ENCODE data around the gene NPDC1. TPM values are rescaled to one million over a fixed set of nuclear protein-coding genes. Genes with fewer than 3 reads are reported as not detected.
A peak's percentile ranks its signal among the peaks of the same experiment; 100 is the strongest.

Gene NPDC1
- total RNA-seq, 2 experiments from 2014 or later: 15.3 to 16.0 TPM

GRCh38 chr9:136997830-136998234, 48.1 kb downstream of the NPDC1 start:
- peaks cover 39% of the 10 kb centered on the region for H3K4me1 Mint-ChIP-seq (ENCODE audit: low read depth)
- Histone ChIP-seq H3K4me3 (ENCODE audit: low read length) (peak overlapping the region; percentile 10), H3K9me3 (ENCODE audit: control insufficient read depth in 1 of 2, insufficient read depth in 1 of 2, low read length in 2 of 2) (no peaks in the 10 kb centered on the region), H3K4me1 (ENCODE audit: insufficient read depth, low read length) (peaks cover 77% of the 10 kb centered on the region), H3K27me3 (ENCODE audit: control insufficient read depth in 1 of 2, insufficient read depth in 2 of 2, low read length in 2 of 2) (peaks cover 0 to 4% of the 10 kb centered on the region in 2 experiments), H3K27ac (ENCODE audit: low read depth in 1 of 2, low read length in 2 of 2) (peak overlapping the region in 1 of 2 donors; percentile 15), H3K36me3 (ENCODE audit: insufficient read depth, low read length) (peaks cover 10% of the 10 kb centered on the region)
- DNase-seq (peak in 6 of 14 experiments; percentile 20 to 85 (median 50)), ATAC-seq (ENCODE audit: poor library complexity) (peak; percentile 16)
- intact Hi-C loops (cut with DNase I, micrococcal nuclease): no loop called here
- H3K4me3 Mint-ChIP-seq: peak overlapping the region; percentile 70
- TF ChIP-seq CTCF (IDR thresholded peaks at IDR 0.05): no peak
- H3K27ac Mint-ChIP-seq: peak overlapping the region; percentile 87
- H3K27me3 Mint-ChIP-seq: peaks cover 10% of the 10 kb centered on the region
- CTCF ChIA-PET: no interaction called here
- no peaks in the 10 kb centered on the region for H3K9me3 Mint-ChIP-seq
- H3K36me3 Mint-ChIP-seq (ENCODE audit: low read depth): peaks cover 8% of the 10 kb centered on the region
- POLR2A ChIA-PET: no interaction called here

- Mint-ChIP-seq H3K9me3 (no peaks in the 10 kb centered on the region), H3K4me1 (ENCODE audit: low read depth) (peaks cover 42% of the 10 kb centered on the region), H3K4me3 (peak overlapping the region; percentile 70), H3K27ac (peak overlapping the region; percentile 87), H3K27me3 (peaks cover 10% of the 10 kb centered on the region), H3K36me3 (ENCODE audit: low read depth) (peaks cover 8% of the 10 kb centered on the region)
- H3K9me3 ChIP-seq (ENCODE audit: control insufficient read depth in 1 of 2, insufficient read depth in 1 of 2, low read length in 2 of 2): no peaks in the 10 kb centered on the region
- POLR2A ChIA-PET: interaction anchor here (1.0 kb wide), 1 partner anchor 244 kb away, joined by 3 read pairs; the partner anchor contains the start of gene TUBB4B
- no peak for ATAC-seq (ENCODE audit: poor library complexity)
- TF ChIP-seq CTCF (IDR thresholded peaks at IDR 0.05): no peak
- intact Hi-C loops (cut with DNase I, micrococcal nuclease): no loop called here
- peak overlapping the region; percentile 10 for H3K4me3 ChIP-seq (ENCODE audit: low read length)
- H3K27me3 ChIP-seq (ENCODE audit: control insufficient read depth in 1 of 2, insufficient read depth in 2 of 2, low read length in 2 of 2): peaks cover 0 to 4% of the 10 kb centered on the region in 2 experiments
- DNase-seq: peak in 1 of 14 experiments; percentile 53
- CTCF ChIA-PET: interaction anchor here (1.8 kb wide), 1 partner anchor 38 kb away, joined by 9 read pairs; no protein-coding TSS in a partner anchor
- peak overlapping the region in 1 of 2 donors; percentile 15 for H3K27ac ChIP-seq (ENCODE audit: low read depth in 1 of 2, low read length in 2 of 2)
- H3K4me1 ChIP-seq (ENCODE audit: insufficient read depth, low read length): peaks cover 81% of the 10 kb centered on the region
- H3K36me3 ChIP-seq (ENCODE audit: insufficient read depth, low read length): peaks cover 10% of the 10 kb centered on the region
Measured at GRCh38 chr9:136997371-136997770, 48.6 kb downstream of the NPDC1 start.

GRCh38 chr9:136996361-136997292, 49.4 kb downstream of the NPDC1 start, which contains the start of gene CLIC3:
Gene CLIC3 (minus strand): TSS chr9:136996568. CDS start chr9:136996543, 25 bp downstream.
- peak within 1 kb of the TSS; percentile 87 for H3K27ac Mint-ChIP-seq
- DNase-seq (peak; percentile 19 to 83 (median 56)), ATAC-seq (ENCODE audit: poor library complexity) (peak; percentile 14)
- H3K4me3 Mint-ChIP-seq: peak within 1 kb of the TSS; percentile 62
- peaks cover 10% of the 10 kb centered on the region for H3K27me3 Mint-ChIP-seq
- CTCF ChIA-PET: interaction anchor here (1.1 to 1.8 kb wide), 4 partner anchors 32 to 155 kb away, joined by 3 to 9 read pairs (median 6); partner anchors contain the start of genes AJM1 and FBXW5
- H3K9me3 Mint-ChIP-seq: no peaks in the 10 kb centered on the region
- intact Hi-C loops (cut with DNase I, micrococcal nuclease): no loop called here
- Histone ChIP-seq H3K4me3 (ENCODE audit: low read length) (peak within 1 kb of the TSS; percentile 41), H3K27me3 (ENCODE audit: control insufficient read depth in 1 of 2, insufficient read depth in 2 of 2, low read length in 2 of 2) (peaks cover 0 to 4% of the 10 kb centered on the region in 2 experiments), H3K4me1 (ENCODE audit: insufficient read depth, low read length) (peaks cover 83% of the 10 kb centered on the region), H3K27ac (ENCODE audit: low read depth in 1 of 2, low read length in 2 of 2) (peak within 1 kb of the TSS in 1 of 2 donors; percentile 40), H3K9me3 (ENCODE audit: control insufficient read depth in 1 of 2, insufficient read depth in 1 of 2, low read length in 2 of 2) (no peaks in the 10 kb centered on the region), H3K36me3 (ENCODE audit: insufficient read depth, low read length) (peaks cover 10% of the 10 kb centered on the region)
- TF ChIP-seq CTCF (IDR thresholded peaks at IDR 0.05): no peak
- peaks cover 8% of the 10 kb centered on the region for H3K36me3 Mint-ChIP-seq (ENCODE audit: low read depth)
- peaks cover 43% of the 10 kb centered on the region for H3K4me1 Mint-ChIP-seq (ENCODE audit: low read depth)
- POLR2A ChIA-PET: interaction anchor here (0.8 to 1.3 kb wide), 6 partner anchors 31 to 244 kb away, joined by 3 to 4 read pairs (median 3); partner anchors contain the start of genes FBXW5 and TUBB4B
